Activated B cell treated with CpG ODN at 0.5 μM for 24 hours (primary cell): ENCODE results near the gene TAS2R43. TPM values are rescaled to one million over a fixed set of nuclear protein-coding genes. Genes with fewer than 3 reads are reported as not detected.
A peak's percentile ranks its signal among the peaks of the same experiment; 100 is the strongest.
"Not testable (repeated sequence)": the region's sequence is repeated elsewhere in the genome, so short reads cannot be mapped to it uniquely, and the experiment has no call there.

ENCODE experiments used
- ATAC-seq: fragments of 200-7000 bp; cut with Tn5 transposase; one replicate; pipeline ENCODE4 v1.10.0; 2021; ENCODE audit warnings: low read depth, mild to moderate bottlenecking, moderate library complexity
- CTCF ChIA-PET: fragments of 350-600 bp; sonication (Branson Sonifier 250); formaldehyde crosslinking; loops from one replicate; lab custom pipeline; 2021; ENCODE audit warnings: antibody characterized with exemption; lab: Charles Lee
- POLR2A ChIA-PET: fragments of 350-600 bp; sonication (Branson Sonifier 250); formaldehyde crosslinking; loops from one replicate; lab custom pipeline; 2021; ENCODE audit warnings: antibody characterized with exemption; lab: Charles Lee
- DNase-seq: peaks from one replicate; pipeline ENCODE4 v3.0.0; 2022
- H3K27ac Mint-ChIP-seq: one replicate; pipeline ENCODE4 v1.8.0; 2020; ENCODE audit warnings: mixed read lengths
- H3K27me3 Mint-ChIP-seq: one replicate; pipeline ENCODE4 v1.8.0; 2021; ENCODE audit warnings: mixed read lengths
- H3K36me3 Mint-ChIP-seq: one replicate; pipeline ENCODE4 v1.8.0; 2021; ENCODE audit warnings: low read depth, mixed read lengths
- H3K4me1 Mint-ChIP-seq: one replicate; pipeline ENCODE4 v1.8.0; 2021; ENCODE audit warnings: mixed read lengths
- H3K4me3 Mint-ChIP-seq: one replicate; pipeline ENCODE4 v1.8.0; 2020; ENCODE audit warnings: mild to moderate bottlenecking, mixed read lengths
- H3K9me3 Mint-ChIP-seq: one replicate; pipeline ENCODE4 v1.8.0; 2020; ENCODE audit warnings: mixed read lengths
- CTCF ChIP-seq: fragments of 200-600 bp; IDR thresholded peaks from one replicate; pipeline ENCODE4 v1.8.0; 2022; ENCODE audit warnings: antibody characterized with exemption, mild to moderate bottlenecking
- intact Hi-C: fragments of 100-400 bp; cut with micrococcal nuclease; formaldehyde crosslinking; loops from one replicate; pipeline ENCODE4 v1.15.1; 2024
- total RNA-seq: library from RNA; stranded (reverse); gene quantifications from 2 replicates; pipeline ENCODE4 v1.2.3, GENCODE V29; 2022

TAS2R43 gene
- total RNA-seq, 1 donor from 2014 or later = 2.7 TPM

- ChIA-PET CTCF (no interaction called here), POLR2A (no interaction called here)
- no peaks in the 10 kb centered on the region for H3K27me3 Mint-ChIP-seq
- no peak for ATAC-seq
- intact Hi-C loops = no loop called here
- no peak overlapping the region for H3K27ac Mint-ChIP-seq
- peaks cover 9% of the 10 kb centered on the region for H3K9me3 Mint-ChIP-seq
- peaks cover 35% of the 10 kb centered on the region for H3K4me1 Mint-ChIP-seq
- peaks cover 60% of the 10 kb centered on the region for H3K36me3 Mint-ChIP-seq
- H3K4me3 Mint-ChIP-seq = no peak overlapping the region
- DNase-seq = no peak
- no peak for TF ChIP-seq CTCF
These were observed 14.2 kb upstream of the TAS2R43 start for GRCh38 chr12:11106288-11106687.

GRCh38 chr12:11105546-11105945 is 13.4 kb upstream of the TAS2R43 start:
- peaks cover 6% of the 10 kb centered on the region for H3K9me3 Mint-ChIP-seq
- H3K27me3 Mint-ChIP-seq = no peaks in the 10 kb centered on the region
- peaks cover 58% of the 10 kb centered on the region for H3K36me3 Mint-ChIP-seq
- POLR2A ChIA-PET = no interaction called here
- CTCF ChIA-PET = no interaction called here
- DNase-seq = no peak
- no peak overlapping the region for H3K27ac Mint-ChIP-seq
- peaks cover 28% of the 10 kb centered on the region for H3K4me1 Mint-ChIP-seq
- H3K4me3 Mint-ChIP-seq = no peak overlapping the region
- ATAC-seq = no peak
- TF ChIP-seq CTCF = no peak
- intact Hi-C loops = loop anchor here (2.0 kb wide), 1 partner anchor 17 kb away; no protein-coding TSS in a partner anchor

- intact Hi-C loops, POLR2A ChIA-PET, H3K27ac Mint-ChIP-seq, CTCF ChIA-PET, H3K27me3 Mint-ChIP-seq, DNase-seq, H3K4me1 Mint-ChIP-seq, H3K4me3 Mint-ChIP-seq: not testable (repeated sequence)
- H3K36me3 Mint-ChIP-seq = peaks cover 20% of the 10 kb centered on the region
- peak; percentile 58 for ATAC-seq
- peaks cover 12% of the 10 kb centered on the region for H3K9me3 Mint-ChIP-seq
These were observed 2.8 kb upstream of the TAS2R43 start for GRCh38 chr12:11094910-11095309.

- H3K4me1 Mint-ChIP-seq = peaks cover 16% of the 10 kb centered on the region
- ChIA-PET CTCF (no interaction called here), POLR2A (no interaction called here)
- no peak overlapping the region for H3K27ac Mint-ChIP-seq
- TF ChIP-seq CTCF = no peak
- intact Hi-C loops = no loop called here
- no peaks in the 10 kb centered on the region for H3K27me3 Mint-ChIP-seq
- peaks cover 26% of the 10 kb centered on the region for H3K36me3 Mint-ChIP-seq
- ATAC-seq = no peak
- H3K4me3 Mint-ChIP-seq = no peak overlapping the region
- no peak for DNase-seq
- H3K9me3 Mint-ChIP-seq = peaks cover 9% of the 10 kb centered on the region
These were observed 2.9 kb downstream of the TAS2R43 start for GRCh38 chr12:11089246-11089645.

- no peak for TF ChIP-seq CTCF
- ChIA-PET CTCF (no interaction called here), POLR2A (interaction anchor here (0.6 to 1.1 kb wide), 3 partner anchors 10 to 85 kb away, joined by 3 read pairs; partner anchors contain the start of gene SMIM10L1)
- H3K4me1 Mint-ChIP-seq = peaks cover 9% of the 10 kb centered on the region
- peaks cover 29% of the 10 kb centered on the region for H3K36me3 Mint-ChIP-seq
- ATAC-seq = peak; percentile 85
- intact Hi-C loops = loop anchor here (2.0 kb wide), 1 partner anchor 85 kb away; the partner anchor contains the start of gene SMIM10L1
- H3K27ac Mint-ChIP-seq = peak overlapping the region; percentile 68
- no peaks in the 10 kb centered on the region for H3K27me3 Mint-ChIP-seq
- H3K9me3 Mint-ChIP-seq = peaks cover 15% of the 10 kb centered on the region
- H3K4me3 Mint-ChIP-seq = no peak overlapping the region
- DNase-seq = no peak
These were observed 6.7 kb downstream of the TAS2R43 start for GRCh38 chr12:11085419-11085818.

- H3K27me3 Mint-ChIP-seq = no peaks in the 10 kb centered on the region
- DNase-seq (no peak), ATAC-seq (no peak)
- intact Hi-C loops = no loop called here
- H3K4me1 Mint-ChIP-seq = peaks cover 9% of the 10 kb centered on the region
- CTCF ChIA-PET = no interaction called here
- H3K36me3 Mint-ChIP-seq = peaks cover 23% of the 10 kb centered on the region
- H3K4me3 Mint-ChIP-seq = no peak overlapping the region
- peaks cover 16% of the 10 kb centered on the region for H3K9me3 Mint-ChIP-seq
- no peak for TF ChIP-seq CTCF
- POLR2A ChIA-PET = interaction anchor here (1.5 kb wide), 1 partner anchor 89 kb away, joined by 4 read pairs; the partner anchor contains the start of gene SMIM10L1
- H3K27ac Mint-ChIP-seq = no peak overlapping the region
These were observed 10.1 kb downstream of the TAS2R43 start for GRCh38 chr12:11081987-11082386.
